DND-41 (cell line): ENCODE results near the gene CYP2J2.

ENCODE experiments used
- CTCF ChIP-seq: IDR thresholded peaks from 2 replicates; pipeline ENCODE4 v1.5.1; 2012; ENCODE audit warnings: borderline replicate concordance, low read length, moderate library complexity, mild to moderate bottlenecking; ENCODE audit not compliant: poor library complexity, severe bottlenecking; ENCODE audit errors: extremely low read depth
- EZH2 ChIP-seq: IDR thresholded peaks from 3 replicates; pipeline ENCODE4 v1.6.1; 2012; ENCODE audit warnings: borderline replicate concordance, low read depth, mild to moderate bottlenecking, moderate library complexity, low read length, inconsistent platforms; ENCODE audit not compliant: severe bottlenecking

GRCh38 chr1:59967141-59967697 lies 40.6 kb upstream of the CYP2J2 start:
- no peak for TF ChIP-seq CTCF
- TF ChIP-seq EZH2: no peak
